ENCODE measurements around the gene BLTP1. TPM values are rescaled to one million over a fixed set of nuclear protein-coding genes. Genes with fewer than 3 reads are reported as not detected.

The BLTP1 gene
- total RNA-seq, 1 experiment from 2014 or later = 27.3 TPM

GRCh38 chr4:122195718-122196117 is 43.6 kb downstream of the BLTP1 start:
- H3K4me3 Mint-ChIP-seq (ENCODE audit: low read depth, unreplicated experiment) = no peak overlapping the region
- H3K9me3 Mint-ChIP-seq (ENCODE audit: low read depth, unreplicated experiment) = no peaks in the 10 kb centered on the region
- no peaks in the 10 kb centered on the region for H3K27me3 Mint-ChIP-seq (ENCODE audit: unreplicated experiment)
- intact Hi-C loops (cut with micrococcal nuclease; ENCODE audit: unreplicated experiment) = no loop called here
- no peak for DNase-seq
- no TSS peak for BruUV-seq (replicated peaks)
- H3K27ac Mint-ChIP-seq (ENCODE audit: unreplicated experiment) = no peak overlapping the region
- CTCF ChIA-PET = no interaction called here
- H3K36me3 Mint-ChIP-seq (ENCODE audit: insufficient read depth, unreplicated experiment) = no peaks in the 10 kb centered on the region
- no peak for TF ChIP-seq CTCF (IDR thresholded peaks at IDR 0.05; ENCODE audit: unreplicated experiment)
- H3K4me1 Mint-ChIP-seq (ENCODE audit: low read depth, unreplicated experiment) = no peaks in the 10 kb centered on the region

Other genes starting within 250 kb of the BLTP1 start
- not detected in 2 replicates for gene TRPC3, start 200.3 kb upstream of the BLTP1 start, total RNA-seq (2022)
- not detected in 2 replicates for gene ADAD1, start 226.7 kb downstream of the BLTP1 start, total RNA-seq (2022)

Data from Calu3 (cell line).